C4-2B (cell line): ENCODE results near the gene MTSS2.

Experiments
- ZFX ChIP-seq: fragments of 450-650 bp; IDR thresholded peaks from 2 replicates; pipeline ENCODE4 v1.6.1; 2017
- TF ChIP-seq, protein P1 (sequence below): fragments of 450-650 bp; conservative IDR thresholded peaks from 2 replicates; pipeline ENCODE4 v1.5.1; 2017; ENCODE audit warnings: mild to moderate bottlenecking

DNA sequence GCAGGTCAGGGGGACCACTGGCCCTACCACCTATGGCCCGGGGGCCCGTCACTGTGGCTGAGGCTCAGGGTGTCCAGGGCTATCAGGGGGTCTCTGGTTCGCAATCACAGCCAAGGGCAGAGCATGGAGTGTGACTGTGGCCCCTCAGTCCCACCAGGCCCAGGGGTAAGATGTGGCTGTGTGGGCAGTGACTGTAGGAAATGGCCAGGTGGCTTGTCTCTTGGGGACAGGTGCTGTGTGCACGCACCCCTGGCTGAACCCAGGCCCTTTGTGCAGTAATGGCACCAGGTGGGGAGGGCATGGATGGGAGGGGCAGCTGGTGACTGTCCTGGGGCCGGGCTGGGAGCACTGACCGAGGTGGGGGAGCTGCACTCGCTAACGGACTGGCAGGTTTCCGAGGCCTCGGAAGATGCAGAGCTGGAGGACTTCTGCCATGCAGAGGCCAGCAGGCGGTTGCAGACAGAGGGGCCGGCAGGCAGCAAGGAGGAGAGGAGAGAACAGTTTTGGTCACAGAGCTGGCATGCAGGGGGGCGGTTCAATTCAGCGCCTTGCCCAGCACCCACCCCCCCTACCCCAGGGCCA is 20.6 kb downstream of the MTSS2 start:
- TF ChIP-seq, protein P1, sequence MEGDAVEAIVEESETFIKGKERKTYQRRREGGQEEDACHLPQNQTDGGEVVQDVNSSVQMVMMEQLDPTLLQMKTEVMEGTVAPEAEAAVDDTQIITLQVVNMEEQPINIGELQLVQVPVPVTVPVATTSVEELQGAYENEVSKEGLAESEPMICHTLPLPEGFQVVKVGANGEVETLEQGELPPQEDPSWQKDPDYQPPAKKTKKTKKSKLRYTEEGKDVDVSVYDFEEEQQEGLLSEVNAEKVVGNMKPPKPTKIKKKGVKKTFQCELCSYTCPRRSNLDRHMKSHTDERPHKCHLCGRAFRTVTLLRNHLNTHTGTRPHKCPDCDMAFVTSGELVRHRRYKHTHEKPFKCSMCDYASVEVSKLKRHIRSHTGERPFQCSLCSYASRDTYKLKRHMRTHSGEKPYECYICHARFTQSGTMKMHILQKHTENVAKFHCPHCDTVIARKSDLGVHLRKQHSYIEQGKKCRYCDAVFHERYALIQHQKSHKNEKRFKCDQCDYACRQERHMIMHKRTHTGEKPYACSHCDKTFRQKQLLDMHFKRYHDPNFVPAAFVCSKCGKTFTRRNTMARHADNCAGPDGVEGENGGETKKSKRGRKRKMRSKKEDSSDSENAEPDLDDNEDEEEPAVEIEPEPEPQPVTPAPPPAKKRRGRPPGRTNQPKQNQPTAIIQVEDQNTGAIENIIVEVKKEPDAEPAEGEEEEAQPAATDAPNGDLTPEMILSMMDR = no peak
- TF ChIP-seq ZFX = no peak
